GM18502 (cell line): ENCODE results near the gene TNNI2.
"Not testable (repeated sequence)": the region's sequence is repeated elsewhere in the genome, so short reads cannot be mapped to it uniquely, and the experiment has no call there.

Experiments
- ATAC-seq: cut with Tn5 transposase; IDR thresholded peaks from one replicate; pipeline ENCODE4 v1.9.1; 2021; ENCODE audit warnings: mild to moderate bottlenecking; ENCODE audit not compliant: unreplicated experiment, poor library complexity

The TNNI2 gene

DNA sequence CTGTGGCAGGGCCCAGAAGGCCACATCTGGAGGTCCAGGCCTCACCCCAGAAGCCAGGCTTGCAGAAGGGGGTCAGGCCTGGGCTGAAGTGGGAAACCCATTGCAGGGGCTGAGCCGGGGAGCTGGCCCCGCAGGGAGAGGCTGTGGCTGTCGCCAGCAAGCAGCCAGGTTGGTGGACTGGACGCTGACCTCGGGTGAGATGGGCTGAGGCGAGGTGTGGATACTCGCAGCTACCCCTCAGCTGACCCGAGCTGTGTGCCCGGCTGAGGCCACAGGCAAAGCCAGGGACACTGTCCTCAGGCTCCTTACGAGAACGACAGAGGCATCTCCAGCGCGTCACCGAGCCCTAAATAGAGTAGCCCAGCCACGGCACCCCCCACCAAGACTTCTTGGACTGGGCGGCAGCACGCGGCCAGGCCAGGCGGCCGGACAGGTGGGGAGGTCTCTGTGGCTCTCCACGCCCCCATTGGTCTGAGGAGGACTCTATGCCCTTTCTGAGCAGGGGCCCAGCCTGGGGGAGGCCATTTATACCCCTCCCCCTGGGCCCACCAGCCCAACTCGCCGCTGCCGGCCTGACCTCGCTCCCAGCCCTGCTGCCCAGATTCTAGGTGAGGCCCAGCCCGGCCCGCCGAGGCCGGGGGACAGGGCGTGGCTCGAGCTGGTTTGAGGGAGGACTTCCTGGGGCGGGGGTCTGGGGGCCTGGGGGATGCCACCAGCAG is at the start of gene TNNI2:
Gene TNNI2, plus strand, starts transcription at position 556 of the 719 bp plus-strand sequence. CDS start 716 bp downstream, outside the sequence.
- ATAC-seq, result no peak

DNA sequence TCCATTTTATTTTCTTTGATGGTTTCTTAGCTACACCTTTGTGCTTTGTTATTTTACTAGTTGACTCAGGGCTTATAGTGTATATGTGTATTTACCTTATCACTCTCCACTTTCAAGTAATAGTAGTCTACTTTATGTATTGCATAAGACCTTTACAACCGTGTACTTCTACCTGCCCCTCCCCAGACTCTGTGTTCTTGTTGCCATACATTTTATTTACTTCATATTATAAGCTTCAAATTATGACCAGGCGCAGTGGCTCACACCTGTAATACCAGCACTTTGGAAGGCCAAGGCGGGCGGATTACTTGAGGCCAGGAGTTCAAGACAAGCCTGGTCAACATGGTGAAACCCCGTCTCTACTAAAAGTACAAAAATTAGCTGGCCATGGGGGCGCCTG is 46.9 kb upstream of the TNNI2 start:
- ATAC-seq, result no peak

DNA sequence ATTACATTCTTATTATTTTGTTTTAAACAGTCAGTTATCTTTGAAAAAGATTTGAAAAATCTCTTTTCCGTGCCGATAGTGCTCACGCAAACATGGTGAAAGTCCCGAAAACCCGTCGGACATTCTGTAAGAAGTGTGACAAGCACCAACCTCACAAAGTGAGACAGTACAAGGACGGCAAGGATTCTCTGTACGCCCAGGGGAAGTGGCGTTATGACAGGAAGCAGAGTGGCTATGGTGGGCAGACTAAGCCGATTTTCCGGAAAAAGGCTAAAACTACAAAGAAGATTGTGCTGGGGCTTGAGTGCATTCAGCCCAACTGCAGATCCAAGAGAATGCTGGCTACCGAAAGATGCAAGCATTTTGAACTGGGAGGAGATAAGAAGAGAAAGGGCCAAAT is 46.3 kb upstream of the TNNI2 start:
- no peak for ATAC-seq

DNA sequence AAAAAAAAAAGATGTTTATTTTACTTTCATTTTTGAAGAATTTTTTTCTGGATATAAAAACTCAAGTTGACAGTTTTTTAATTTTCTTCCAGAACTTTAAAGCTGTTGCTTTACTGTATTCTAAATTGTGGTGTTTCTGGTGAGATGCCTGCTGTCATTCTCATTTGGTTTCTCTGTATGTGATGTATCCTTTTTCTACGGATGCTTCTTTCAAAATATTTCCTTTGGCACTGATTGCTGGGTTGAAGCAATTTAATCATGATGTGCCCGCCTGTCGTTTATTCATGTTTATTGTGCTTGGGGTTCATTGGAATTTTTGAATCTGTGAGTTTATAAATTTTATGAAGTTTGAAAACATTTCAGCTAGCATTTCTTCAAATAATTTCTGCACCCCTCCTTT is 45.7 kb upstream of the TNNI2 start:
- no peak for ATAC-seq

DNA sequence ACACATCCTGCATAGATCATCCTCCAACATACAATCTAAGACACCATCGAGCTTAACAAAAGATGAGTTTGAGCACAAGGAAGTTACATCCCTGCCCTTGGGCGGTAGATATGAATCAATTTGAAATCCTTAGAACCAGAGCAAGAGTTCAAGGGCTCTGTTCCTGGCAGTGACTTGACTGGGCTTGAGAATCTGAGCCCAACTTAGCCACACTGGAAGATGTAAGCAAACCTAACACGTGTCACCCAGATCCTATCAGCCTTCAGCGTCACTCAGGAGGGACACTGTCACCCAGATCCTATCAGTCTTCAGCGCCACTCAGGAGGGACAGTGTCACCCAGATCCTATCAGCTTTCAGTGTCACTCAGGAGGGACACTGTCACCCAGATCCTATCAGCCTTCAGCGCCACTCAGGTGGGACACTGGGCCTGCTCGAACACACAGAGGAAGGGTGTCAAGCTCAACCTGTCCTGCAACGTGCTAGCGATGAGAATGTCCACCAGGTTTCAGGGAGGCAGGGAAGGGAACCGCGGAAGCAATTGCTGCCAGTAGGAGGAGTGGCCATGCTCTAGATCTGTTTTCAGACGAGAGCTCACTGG is 42.3 kb upstream of the TNNI2 start:
- ATAC-seq, result no peak

DNA sequence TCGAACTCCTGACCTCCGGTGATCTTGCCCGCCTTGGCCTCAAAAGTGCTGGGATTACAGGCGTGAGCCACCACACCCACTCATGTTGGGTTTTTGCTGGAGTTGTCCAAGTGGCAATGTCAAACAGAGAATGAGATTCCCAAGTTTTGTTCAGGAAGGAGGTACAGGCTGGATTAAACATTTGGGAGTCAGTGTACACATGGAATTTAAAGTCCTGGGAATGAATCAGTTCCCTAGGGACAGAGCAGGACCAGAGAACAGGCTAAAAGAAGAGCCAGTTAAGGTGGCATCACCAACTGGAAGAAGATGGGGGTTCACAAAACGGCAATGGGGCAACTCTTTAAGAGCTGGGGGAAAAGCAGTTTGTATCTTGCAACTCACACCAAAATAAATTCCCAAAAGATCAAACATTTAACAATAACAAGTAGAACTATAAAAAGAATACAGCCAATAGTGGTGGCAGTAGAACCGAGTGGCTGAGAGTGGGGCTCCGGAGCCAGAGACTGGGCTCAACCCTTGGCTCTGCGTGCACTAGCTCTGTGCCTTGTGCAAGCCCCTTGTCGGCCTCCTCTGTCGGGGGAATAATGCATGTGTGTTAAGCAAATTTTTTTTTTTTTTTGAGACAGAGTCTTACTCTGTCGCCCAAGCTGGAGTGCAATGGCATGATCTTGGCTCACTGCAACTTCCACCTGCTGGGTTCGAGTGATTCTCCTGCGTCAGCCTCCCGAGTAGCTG is 41.2 kb upstream of the TNNI2 start:
- no peak for ATAC-seq

DNA sequence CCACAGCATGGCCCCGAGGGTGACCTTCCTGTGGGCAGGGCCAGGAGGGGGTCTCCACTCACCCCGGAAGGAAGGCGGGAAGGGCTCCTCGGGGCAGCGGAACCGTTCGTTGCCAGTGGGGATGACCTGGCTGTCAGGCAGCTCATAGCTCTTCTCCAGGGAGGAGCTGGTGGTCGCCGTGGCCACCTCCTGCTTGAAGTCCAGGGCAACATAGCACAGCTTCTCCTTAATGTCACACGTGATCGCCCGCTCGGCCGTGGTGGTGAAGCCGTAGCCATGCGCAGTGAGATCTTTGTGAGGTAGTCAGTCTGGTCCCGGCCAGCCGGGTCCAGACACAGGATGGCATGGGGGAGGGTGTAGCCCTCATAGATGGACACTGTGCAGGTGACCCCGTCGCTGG is 35.5 kb upstream of the TNNI2 start:
- no peak for ATAC-seq

DNA sequence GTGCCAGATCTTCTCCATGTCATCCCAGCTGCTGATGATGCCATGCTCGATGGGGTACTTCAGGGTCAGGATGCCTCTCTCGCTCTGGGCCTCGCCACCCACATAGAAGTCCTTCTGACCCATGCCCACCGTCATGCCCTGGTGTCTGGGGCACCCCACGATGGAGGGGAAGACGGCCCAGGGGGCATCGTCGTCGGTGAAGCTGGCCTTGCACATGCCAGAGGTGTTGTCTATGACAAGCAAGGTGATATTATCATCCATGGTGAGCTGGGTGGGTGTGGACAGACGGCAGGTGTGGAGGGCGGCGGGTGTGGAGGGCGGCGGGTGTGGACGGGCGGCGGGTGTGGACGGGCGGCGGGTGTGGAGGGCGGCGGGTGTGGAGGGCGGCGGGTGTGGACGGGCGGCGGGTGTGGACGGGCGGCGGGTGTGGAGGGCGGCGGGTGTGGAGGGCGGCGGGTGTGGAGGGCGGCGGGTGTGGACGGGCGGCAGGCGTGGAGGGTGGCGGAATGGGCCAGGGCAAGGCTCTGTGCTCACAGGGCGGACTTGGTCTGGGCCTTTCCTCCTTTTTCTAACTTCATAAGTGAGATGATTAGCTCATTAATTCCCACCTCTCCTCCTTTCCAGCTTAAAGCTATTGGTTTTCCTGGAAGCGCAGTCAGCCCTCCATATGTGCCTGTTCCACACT is 34.8 kb upstream of the TNNI2 start:
- not testable (repeated sequence) for ATAC-seq

DNA sequence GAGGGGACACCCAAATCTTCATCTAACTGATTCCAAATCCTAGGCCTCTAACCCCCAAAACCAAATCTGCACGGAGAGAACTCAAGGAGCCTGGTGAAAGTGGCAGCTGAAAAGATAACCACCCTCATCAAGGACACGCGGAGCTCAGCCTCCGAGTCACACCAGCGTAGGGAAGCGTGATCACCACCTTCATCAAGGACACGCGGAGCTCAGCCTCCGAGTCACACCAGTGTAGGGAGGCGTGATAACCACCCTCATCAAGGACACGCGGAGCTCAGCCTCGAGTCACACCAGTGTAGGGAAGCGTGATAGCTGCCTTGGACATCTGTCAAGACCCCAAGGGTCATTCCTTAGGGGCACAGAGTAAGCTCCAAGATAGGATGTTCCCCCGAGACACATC is 33.3 kb upstream of the TNNI2 start:
- no peak for ATAC-seq

DNA sequence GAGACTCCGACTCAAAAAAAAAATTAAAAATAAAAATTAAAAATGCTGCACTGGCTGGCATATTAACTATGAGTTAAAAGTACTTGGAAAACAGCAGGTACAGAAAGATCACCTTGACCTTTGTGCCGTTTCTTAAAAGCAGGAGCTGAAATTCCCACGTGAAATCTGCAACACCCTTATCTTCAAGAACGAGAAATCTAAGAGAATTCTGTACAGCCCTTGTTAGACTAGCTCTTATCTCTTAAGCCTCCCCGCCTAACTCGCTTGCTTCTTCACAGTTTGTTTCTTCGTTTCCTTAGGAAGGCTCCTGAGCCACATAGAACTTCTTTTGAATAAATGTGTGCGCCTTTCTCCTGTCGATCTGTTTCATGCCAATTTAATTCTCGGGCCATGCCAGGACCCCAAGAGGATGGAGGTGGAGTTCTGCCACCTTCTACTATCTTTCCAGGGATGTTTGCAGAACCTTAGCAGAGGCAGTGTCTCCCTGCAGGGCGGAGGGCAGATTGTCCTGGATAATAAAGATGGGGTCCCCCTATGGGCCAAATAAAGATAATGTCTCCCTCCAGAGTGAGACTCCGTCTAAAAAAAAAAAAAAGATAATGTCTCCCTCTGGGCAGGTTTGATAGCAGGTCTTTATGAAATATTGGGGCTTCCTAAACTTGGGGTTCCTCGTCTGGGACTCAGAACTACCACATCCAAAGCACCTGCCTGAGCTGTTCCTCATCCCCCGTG is 31.4 kb upstream of the TNNI2 start:
- ATAC-seq, result no peak

DNA sequence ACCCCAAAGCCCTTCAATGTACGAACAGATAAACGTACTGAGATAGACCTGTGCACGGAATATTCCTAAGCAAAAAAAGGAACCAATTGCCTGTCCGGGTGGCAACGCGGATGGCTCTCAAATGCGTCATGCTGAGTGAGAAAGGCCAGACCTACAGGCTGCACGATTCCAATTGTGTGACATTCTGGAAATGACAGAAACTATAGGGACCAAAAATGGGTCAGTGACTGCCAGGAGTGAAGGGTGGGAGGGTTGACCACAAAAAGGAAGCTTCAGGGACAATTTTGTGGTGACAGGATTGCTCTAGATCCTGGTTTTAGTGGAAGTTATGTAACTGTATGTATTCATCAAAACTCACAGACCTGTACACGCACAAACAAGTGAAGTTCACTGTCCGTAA is 28.0 kb upstream of the TNNI2 start:
- no peak for ATAC-seq

DNA sequence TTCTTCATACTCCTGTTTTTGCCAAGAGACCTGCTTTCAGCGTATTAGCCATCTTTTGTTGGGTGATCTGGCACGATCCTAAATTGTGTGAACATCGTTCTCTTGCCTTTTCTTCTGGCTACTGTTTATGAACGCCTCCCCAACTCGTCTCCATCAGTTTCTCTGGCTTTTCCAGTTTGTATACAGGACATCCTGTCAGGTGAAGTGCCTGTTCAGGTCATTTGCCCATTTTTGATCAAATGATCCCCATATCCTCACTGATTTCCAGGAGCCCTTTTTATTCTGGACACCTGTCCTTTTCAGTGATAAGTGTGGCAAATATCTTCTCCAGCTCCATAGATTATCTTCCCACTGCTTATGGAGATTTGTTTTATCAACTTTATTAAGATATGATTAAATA is 26.5 kb upstream of the TNNI2 start:
- no peak for ATAC-seq

DNA sequence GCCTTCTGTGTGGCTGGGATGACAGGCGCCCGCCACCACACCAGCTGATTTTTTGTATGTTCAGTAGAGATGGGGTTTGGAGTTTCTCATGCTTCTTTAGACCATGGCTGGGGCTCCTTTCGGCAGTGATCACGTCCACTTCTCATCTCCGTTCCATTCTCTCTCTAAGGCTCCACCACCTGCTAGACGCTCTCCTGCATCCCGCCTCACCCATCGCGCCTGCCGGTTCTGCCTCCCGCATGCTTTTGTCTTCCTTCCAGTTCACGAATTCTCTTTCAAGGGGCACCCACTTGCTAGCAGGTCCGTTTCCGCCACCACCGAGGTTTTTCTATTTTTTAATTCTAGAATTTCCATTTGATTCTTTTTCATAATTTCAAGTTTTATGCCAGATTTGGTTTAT is 26.0 kb upstream of the TNNI2 start:
- ATAC-seq, result no peak

DNA sequence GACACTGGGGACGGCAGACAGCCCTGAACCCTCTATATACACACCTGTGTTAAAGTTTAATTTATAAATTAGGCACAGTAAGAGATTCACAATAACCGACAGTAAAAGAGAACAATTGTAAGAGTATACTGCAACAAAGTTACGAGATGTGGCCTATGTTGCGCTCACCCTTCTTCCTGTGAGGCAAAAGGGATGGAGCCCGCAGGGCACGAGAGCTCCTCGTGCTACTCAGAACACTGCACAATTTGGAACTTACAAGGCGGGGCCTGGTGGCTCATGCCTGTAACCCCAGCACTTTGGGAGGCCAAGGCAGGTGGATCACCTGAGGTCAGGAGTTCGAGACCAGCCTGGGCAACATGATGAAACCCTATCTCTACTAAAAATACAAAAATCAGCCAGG is 25.4 kb upstream of the TNNI2 start:
- ATAC-seq, result not testable (repeated sequence)

DNA sequence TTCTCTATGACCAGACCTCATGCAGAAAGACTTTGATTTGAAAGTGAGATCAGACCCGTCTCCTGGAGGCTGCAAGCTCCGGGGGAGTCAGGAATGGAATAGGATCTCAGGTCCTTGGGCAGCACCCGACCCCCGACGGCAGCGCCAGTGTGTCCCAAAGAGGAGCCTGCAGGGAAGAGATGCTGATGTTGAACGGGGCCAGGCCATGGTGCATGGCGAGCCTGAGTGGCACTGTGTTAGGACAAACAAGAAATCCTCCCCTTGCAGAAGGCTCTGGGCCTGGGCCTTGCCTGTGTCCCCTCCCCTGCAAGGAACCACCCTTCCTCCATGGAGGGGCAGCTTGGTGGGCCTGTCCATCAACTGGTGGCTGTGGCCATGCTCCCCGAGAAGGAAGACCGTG is 24.1 kb upstream of the TNNI2 start:
- ATAC-seq, result no peak

DNA sequence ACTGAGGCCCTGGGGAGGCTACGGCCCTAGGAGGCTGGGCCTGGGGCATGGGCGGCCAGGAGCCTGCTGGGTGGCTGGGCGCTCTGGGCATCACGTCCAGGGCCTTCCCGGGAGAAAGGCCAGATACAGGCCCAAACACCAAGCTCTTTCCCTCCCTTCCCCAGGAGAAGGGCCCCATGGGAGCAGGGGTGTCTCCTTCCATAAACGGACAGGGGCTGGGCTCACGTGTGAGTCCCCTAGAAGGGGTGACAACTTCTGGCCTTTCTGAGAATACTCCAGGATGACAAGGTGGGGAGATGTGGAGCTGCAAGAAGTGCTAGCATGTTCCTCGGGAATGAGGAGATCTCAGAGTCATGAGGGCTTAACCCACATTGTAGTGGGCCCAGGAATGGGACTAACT is 23.5 kb upstream of the TNNI2 start:
- ATAC-seq, result no peak

DNA sequence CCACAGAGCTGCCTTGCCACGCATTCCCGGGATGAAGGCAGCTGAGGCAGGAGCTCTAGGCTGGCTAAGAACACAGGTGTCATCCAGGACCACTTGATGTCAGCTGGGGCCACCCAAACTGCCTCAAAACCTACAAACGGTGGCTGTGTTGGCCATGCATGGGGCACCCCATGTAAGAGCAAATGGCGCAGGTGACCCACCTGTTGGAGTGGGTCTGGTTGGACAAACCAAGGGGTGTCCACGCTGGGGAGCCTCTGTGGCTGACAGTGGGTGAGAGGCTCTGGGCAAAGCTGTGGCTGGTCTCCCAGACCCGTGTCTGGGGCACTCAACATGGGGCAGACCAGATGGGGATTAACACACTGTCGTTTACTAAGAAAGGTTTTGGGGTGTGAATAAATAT is 23.0 kb upstream of the TNNI2 start:
- ATAC-seq, result no peak

DNA sequence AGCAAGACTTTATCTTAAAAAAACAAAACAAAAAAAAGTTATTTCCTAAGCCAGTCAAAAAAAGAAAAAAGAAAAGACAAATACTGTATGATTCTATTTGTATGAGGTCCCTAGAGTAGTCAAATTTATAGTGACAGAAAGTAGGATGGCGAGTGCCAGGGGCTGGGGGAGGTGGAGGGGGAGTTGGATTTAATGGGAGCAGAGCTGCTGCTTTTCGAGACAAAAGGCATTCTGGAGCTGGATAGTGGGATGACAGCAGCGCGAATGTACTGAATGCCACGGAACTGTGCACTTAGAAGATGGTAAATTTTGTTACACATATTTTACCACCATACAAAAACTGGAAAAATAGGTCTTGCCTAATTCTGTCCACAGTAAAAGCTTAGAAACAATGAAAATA is 21.8 kb upstream of the TNNI2 start:
- ATAC-seq, result no peak

DNA sequence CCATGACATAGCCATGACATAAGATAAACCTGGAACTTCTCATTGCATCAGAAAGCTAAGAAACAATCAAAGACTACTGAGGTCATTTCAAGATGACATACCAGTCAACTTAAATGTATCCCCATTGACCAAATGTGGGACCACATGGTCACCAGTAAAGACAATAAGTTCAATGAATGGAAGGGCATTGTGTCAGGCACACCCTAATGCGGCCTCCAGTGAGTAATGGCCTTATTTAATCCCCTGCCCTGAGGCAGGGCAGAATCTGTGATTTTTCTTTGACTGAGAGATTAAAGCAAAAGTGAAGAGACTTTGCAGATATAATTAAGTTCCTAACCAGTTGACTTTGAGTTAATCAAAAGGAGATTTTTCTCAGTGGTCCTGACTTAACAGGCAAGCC is 21.3 kb upstream of the TNNI2 start:
- no peak for ATAC-seq

DNA sequence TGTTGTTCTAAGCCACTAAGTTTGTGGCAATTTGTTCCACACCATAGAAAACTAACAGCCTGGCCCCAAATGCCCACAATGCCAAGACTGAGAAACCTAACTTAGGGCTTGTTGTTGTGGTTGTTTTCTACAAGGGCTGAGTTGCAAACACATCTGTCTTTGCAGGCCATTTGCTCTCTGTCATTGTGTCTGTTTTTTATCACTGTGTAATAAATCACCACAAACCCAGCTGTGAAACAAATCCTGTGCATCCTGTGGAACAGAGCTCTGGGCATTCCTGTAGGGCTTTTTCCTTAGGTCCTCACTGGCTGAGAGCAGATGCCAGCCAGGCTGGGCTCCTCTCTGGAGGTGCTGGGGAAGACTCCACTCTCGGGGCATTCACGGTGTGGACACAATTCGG is 19.7 kb upstream of the TNNI2 start:
- no peak for ATAC-seq
